Esophagus mucosa (tissue), 1 donor: ENCODE measurements around the gene GJC2. TPM values are rescaled to one million over a fixed set of nuclear protein-coding genes. Genes with fewer than 3 reads are reported as not detected.

Experiments
- ATAC-seq: fragments of 200-7000 bp; cut with Tn5 transposase; one replicate; pipeline ENCODE4 v1.9.1; 2020
- total RNA-seq: library from RNA; stranded (reverse); gene quantifications from one replicate; pipeline ENCODE4 v1.2.4, GENCODE V29; 2023
- donor health status: DM: yes; HTN: yes; CAD: no.

Gene GJC2
- total RNA-seq, 1 donor from 2014 or later = 0.44 TPM

DNA sequence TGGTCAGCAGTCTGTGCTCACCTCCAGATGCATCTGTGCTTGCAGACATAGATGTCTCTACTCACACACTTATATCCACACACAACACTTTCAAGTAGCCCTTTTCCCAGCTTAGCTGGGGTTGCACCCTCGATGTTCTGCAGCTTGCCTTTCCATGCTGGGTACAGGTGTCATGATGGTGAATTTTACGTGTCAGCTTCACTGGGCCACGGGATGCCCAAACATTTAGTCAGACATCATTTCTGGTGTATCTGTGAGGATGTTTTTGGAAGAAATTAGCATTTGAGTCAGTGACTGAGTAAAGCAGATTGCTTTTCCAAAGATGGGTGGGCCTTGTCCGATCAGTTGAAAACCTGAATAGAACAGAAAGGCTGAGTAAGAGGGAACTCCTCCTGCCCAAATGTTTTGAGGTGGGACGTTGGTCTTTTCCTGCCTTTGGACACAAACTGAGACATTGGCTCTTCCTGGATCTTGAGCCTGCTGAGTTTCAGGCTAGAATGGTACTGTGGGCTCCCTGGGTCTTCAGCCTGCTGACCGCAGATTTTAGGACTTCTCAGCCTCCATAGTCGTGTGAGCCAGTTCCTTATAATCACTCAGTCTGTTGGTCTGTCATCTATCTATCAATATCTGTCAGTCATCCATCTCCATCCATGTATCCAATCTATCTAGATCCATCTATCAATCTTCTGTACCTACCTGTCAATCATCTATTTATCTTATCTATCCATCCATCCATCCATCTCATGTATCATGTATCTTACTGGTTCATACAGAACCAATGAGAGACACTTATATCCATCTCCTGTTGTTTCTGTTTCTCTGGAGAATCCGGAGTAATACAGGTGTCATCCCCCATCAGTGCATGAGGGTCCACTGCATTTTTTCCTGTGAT, 45.4 kb downstream of the GJC2 start:
- ATAC-seq = no peak

DNA sequence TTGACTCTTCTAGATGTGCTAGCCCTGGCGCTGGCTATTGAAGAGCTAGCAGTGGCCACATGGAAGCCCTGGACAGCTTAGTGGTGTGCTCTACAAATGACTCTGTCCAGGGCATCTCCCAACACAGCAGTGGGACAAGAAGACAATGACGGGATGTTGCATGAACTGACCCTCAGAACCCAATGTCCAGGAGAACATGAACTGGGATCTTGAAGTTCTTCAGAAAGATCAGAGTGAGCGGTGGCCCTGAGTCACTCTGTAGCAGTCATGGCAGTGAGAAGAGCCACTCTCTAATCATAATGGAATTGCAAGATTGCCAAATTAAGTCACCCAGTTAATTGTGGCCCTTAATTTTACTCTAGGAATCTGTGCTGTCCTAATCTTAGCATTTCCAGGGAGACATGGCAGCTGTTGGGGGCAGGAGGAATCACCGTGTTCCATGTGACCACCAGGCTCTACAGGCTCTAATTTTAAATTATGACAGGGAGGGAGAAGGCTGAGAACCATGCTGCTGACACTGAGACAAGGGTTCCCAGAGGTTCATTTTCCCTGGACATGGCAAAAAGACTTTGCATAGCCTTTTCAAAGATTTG, 47.9 kb downstream of the GJC2 start:
- no peak for ATAC-seq

DNA sequence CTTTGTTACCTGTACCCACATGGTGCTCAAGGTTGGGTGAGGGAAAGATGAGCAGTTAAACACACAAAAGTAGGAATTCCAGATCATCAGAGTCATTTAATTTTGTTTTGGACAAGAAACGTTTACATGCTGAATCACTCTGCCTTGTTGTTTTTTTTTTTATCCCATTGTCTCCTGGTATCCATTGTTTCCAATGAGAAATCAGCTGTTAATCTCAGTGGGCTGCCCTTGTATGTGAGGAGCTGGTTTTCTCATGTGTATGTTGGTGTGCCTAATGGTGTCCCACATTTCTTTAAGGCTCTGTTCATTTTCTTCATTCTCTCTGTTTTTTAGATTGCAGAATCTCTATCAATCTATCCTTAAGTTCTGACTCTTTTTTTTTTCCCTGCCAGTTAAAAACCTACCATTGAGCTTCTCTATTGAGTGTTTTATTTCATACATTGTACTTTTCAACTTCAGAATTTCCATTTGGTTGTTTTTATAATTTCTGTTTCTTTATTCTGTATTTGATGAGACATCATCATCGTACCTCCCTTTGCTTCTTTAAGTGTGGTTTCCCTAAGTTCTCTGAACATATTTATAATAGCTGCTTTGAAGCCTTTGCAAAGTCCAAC, 49.4 kb downstream of the GJC2 start:
- ATAC-seq = no peak

DNA sequence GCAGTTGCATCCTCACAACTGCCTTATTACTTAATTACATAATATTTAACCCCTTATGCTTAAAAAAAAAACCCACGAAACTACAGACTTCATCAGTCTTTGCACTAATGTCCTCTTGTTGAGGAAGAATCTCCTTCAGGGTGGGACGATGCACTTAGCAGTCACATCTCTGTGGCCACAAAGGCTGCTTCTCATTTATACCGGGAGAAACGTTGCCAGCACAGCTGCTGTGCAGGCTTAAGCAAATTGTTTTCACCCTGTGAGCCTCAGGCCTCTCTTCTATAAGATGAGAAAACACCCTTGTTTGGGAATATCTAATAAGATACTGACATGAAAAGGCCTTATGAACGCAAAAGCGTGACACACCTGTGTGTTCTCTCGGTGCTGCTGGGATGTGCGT, 55.2 kb downstream of the GJC2 start:
- no peak for ATAC-seq

DNA sequence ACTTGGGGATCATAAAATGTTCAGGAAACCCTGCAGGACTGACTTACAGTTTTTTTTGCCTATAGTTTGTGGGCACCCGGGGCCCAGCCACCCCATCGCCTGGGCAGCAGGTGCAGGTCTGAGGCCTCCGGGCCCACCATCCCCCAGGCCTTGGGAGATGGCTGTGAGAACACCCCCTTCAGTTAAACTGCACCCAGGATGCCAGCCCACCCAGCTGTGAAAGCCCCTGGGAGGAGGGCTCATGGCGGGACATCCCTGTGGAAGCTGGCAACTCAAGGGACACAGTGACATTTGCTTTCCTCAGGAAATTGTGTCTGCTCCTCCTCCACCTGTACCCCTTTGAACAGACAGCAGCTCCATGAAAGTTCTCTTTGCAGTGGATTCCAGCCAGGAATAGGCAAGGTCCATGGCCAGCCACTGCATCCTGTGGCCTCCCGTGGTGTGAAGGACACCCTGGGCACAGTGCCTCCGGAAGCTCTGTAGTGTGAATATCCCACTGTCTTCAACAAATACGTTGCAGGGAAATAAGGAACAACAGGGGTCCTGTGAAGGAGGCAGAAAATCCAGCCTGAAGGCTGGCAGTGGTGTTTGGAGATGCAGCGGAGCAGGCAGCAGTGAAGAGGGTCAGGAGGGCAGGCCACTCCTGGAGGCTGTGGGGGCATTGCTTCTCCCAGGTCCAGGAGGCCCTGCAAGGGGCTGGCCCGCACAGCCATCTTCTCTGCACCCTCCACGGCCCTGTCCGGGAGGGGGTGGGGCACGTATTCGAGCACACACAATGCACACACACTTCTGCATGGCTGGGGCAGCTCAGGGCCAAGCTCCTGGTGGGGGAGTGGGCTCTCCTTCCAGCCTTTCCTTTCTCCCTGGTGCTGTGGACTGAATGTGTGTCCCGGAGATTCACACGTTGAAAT, 56.1 kb downstream of the GJC2 start:
- no peak for ATAC-seq

DNA sequence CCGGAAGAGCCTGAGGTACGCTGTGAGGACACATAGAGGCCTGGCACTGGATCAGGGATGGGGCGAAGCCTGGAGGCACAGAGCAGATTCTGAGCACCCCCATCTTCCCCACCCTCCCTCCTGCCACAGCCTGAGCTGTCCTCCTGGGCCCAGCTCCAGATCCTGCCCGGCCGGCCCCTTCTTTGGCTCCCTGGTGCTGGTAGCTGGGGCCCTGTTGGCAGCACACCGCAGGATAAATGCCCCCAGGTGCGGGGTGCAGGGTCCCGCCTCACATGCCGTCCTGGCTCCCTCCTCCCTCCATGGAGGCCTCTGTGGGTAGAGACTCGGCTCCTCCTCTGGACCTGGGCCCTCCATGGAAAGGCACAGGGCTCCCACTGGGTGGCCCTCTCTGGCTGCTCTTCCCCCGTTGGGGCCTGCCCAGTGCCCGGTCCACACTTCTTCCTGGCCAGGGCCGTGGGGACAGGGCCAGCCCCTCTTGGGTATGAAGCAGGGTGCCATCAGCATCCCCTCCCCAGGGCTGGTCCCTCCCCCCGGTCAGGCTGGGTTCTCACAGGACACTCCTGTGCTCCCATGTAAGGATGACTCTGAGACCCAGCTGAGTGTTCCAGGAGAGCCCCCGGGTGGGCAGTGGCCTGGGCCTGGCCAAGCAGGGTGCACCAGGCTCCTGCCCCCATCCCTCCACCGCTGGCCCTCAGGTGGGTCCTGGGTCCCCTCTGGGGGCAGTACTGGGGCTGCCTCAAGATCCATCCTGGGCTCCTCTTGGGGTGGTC, 57.0 kb downstream of the GJC2 start:
- ATAC-seq = no peak

DNA sequence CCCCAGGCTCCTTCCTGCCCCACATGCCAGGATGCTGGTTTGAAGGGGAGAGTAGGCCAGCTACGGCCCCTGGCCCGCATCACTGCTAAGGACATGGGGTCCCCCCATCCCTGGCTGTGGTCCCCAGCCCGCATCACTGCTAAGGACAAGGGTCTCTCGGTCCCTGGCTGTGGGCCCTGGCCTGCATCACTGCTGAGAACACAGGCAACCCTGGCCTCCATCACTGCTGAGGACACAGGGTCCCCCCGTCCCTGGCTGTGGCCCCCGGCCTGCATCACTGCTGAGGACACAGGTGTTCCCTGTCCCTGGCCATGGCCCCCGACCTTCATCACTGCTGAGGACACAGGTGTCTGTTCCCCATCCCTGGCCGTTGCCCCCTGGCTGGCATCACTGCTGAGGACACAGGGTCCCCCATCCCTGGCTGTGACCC, 57.7 kb downstream of the GJC2 start:
- no peak for ATAC-seq

DNA sequence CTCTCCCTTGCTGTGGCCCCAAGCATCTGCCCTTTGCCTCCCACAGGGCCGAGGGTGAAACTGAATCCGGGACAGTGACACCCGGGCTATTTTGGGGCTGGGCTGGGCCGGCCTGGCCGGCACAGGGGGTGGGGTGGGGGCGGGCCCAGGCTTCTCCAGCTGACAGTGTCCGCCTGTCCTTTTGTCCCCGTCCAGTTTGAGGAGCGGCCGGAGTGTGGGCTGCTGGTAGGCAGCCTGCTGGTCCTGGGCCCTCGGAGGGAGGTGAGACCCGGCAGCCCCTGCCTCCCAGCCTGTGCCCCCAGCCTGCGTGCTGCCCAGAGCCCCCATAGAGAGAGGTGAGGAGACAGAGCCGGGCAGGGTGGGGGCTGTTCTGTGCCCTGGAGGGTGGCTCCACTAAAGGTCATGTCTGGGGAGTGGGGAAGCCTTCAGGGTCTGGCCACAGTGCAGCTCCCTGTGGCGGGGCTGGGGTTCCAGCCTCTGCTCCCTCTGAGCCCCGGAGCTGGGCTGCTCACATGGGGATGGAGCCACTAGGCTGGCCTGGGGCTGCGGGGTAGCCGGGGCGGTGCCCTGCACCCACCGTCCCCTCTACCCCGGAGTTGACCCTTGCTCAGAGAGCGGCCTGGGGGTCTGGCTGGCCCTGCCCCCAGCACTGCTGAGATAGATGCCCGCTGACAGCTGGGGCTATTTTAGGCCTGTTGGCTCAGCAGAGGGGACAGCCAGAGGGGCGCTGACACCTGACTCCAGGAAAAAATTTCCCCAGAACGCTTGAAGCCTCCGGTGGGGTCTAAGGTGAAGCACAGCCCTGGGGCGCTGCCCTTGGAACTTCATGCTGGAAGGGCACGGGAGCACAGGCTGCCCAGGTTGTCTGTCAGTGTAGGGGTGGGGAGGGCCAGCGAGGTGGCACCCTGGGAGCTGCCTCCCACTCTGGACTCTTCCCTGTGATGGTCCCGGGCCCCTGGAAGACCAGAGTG, 58.4 kb downstream of the GJC2 start, which contains the start of gene OBSCN:
Gene OBSCN, plus strand, starts transcription at position 194 of the 971 bp plus-strand sequence. CDS start 3,740 bp downstream, outside the sequence.
- ATAC-seq = no peak

DNA sequence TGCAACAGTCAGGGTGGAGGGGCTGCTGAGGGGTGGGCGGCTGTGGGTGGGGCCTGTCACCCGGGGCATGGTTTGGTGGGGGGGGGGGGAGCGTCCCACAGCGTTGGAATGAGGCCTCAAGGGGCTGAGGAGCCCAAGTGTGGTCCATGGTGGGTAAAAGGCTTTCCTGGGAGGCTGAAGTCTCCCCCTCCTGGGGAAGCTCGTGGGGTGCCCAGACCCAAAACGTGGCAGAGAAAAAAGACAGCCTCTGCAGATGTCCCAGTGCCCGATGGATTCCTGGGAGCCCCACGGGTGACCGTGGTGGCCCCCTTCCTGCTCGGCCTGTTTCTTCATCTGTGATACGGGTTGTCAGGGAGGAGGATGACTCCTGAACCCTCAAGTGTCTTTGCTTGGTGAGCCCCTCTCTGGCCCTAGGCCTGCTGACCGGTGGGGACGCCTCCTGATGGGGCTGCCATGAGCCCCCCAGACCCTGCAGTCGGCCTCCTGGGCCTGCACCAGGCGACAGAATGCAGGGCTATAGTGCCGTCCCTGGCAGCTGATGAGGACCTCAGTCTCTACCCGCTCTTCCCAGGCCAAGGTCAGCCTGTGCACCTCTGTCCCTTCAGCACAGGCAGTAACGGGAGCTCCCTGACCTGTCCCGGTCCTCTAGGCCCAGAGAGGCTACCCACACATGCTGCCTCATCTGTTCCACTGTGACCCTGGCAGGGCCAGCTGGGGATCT, 59.3 kb downstream of the GJC2 start:
- ATAC-seq = no peak

Other genes with a start within 250 kb of the GJC2 start
- 3.1 TPM for gene WNT9A, start 202.0 kb upstream of the GJC2 start, total RNA-seq
- gene WNT3A, start 142.9 kb upstream of the GJC2 start, total RNA-seq = 0.44 TPM
- 273 TPM for gene ARF1, start 67.2 kb upstream of the GJC2 start, total RNA-seq
- 13.9 TPM for gene C1orf35, start 46.6 kb upstream of the GJC2 start, total RNA-seq
- gene MRPL55, start 40.6 kb upstream of the GJC2 start, total RNA-seq = 29.0 TPM
- 241 TPM for gene GUK1, start 9.7 kb upstream of the GJC2 start, total RNA-seq
- gene IBA57, start 15.9 kb downstream of the GJC2 start, total RNA-seq = 6.9 TPM
- gene OBSCN, start 58.1 kb downstream of the GJC2 start, total RNA-seq = 9.8 TPM